Activated T-helper 2 cell treated with anti-CD3 and anti-CD28 coated beads, Interferon-gamma antibody, Interleukin-2, Interleukin-4, amounts not matched to agents 10 μg/mL and 5 μg/mL and 100 μg/mL, durations not matched to agents 14 hours and 24 hours and 36 hours (primary cell): ENCODE data around the gene PTTG2. TPM values are rescaled to one million over a fixed set of nuclear protein-coding genes. Genes with fewer than 3 reads are reported as not detected.

Source experiments
- DNase-seq: peaks from one replicate; pipeline ENCODE4 v3.0.0; 2021; ENCODE audit warnings: low spot score
- H3K27ac Mint-ChIP-seq: one replicate; pipeline ENCODE4 v1.8.0; 2021; ENCODE audit warnings: mixed read lengths
- H3K27me3 Mint-ChIP-seq: one replicate; pipeline ENCODE4 v1.8.0; 2021; ENCODE audit warnings: low read depth, mixed read lengths
- H3K36me3 Mint-ChIP-seq: one replicate; pipeline ENCODE4 v1.8.0; 2021; ENCODE audit warnings: low read depth, mixed read lengths
- H3K4me1 Mint-ChIP-seq: one replicate; pipeline ENCODE4 v1.8.0; 2021; ENCODE audit warnings: low read depth, mixed read lengths
- H3K4me3 Mint-ChIP-seq: one replicate; pipeline ENCODE4 v1.8.0; 2021; ENCODE audit warnings: low read depth, mild to moderate bottlenecking, moderate library complexity, mixed read lengths
- H3K9me3 Mint-ChIP-seq: one replicate; pipeline ENCODE4 v1.8.0; 2021; ENCODE audit warnings: mixed read lengths
- intact Hi-C: fragments of 100-400 bp; cut with micrococcal nuclease; formaldehyde crosslinking; loops from one replicate; pipeline ENCODE4 v1.15.1; 2023
- total RNA-seq: library from RNA; stranded (reverse); gene quantifications from 2 replicates; pipeline ENCODE4 v1.2.3, GENCODE V29; 2022

Gene PTTG2
- total RNA-seq, 1 donor from 2014 or later = not detected

DNA sequence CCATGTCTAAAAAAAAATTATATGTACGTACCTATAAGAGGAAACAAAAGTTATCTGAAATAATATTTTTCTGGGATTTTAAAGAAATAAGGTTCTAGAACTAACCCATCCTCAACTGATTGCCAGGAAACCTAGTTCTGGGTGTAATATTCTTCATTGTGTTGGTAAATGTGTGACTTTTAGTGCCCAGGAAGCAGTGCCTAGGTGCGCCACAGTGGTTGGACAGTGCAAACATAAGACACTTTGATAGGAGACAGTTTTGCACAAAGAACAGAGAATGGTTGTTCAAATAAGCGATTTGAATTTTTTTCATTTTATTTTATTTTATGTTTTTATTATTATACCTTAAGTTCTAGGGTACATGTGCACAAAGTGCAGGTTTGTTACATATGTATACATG, 22.0 kb upstream of the PTTG2 start:
- H3K9me3 Mint-ChIP-seq = peaks cover 20% of the 10 kb centered on the region
- H3K4me3 Mint-ChIP-seq = no peak overlapping the region
- H3K27ac Mint-ChIP-seq = no peak overlapping the region
- intact Hi-C loops = no loop called here
- no peak for DNase-seq
- peaks cover 20% of the 10 kb centered on the region for H3K36me3 Mint-ChIP-seq
- peaks cover 2% of the 10 kb centered on the region for H3K4me1 Mint-ChIP-seq
- H3K27me3 Mint-ChIP-seq = peaks cover 9% of the 10 kb centered on the region

DNA sequence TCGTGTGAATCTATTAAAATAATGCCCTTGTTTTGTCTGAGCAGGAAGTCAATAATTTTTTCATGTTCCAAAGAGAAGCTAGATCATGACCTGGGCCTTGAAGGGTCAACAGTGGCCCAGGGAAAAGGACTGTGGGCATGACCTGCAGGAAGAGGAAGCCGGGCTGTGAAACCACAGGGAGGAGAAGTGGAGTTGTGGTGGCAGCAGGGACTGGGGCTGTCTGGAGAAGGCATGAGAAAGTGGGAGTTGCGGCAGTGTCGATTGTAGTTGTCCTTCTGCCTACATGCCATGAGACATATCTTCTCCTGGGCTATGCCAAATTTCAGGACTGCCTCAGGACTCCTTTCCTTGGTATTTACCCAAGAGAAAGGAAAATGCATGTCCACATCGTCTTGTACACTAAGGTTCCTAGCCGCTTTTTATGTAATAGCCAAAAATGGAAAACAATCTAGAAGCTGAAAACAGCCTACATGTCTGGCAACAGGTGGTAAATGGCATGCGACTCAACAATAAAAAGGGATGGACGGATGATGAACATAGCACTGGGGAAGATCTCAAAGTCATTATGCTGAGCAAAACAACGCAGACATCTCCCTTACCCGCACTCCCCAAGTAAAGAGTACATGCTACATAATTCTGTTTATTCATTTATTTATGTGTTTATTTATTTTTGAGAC, 13.6 kb upstream of the PTTG2 start:
- H3K36me3 Mint-ChIP-seq = peaks cover 5% of the 10 kb centered on the region
- intact Hi-C loops = no loop called here
- peaks cover 1% of the 10 kb centered on the region for H3K27me3 Mint-ChIP-seq
- H3K4me3 Mint-ChIP-seq = no peak overlapping the region
- peaks cover 8% of the 10 kb centered on the region for H3K4me1 Mint-ChIP-seq
- peaks cover 1% of the 10 kb centered on the region for H3K9me3 Mint-ChIP-seq
- DNase-seq = no peak
- H3K27ac Mint-ChIP-seq = no peak overlapping the region

DNA sequence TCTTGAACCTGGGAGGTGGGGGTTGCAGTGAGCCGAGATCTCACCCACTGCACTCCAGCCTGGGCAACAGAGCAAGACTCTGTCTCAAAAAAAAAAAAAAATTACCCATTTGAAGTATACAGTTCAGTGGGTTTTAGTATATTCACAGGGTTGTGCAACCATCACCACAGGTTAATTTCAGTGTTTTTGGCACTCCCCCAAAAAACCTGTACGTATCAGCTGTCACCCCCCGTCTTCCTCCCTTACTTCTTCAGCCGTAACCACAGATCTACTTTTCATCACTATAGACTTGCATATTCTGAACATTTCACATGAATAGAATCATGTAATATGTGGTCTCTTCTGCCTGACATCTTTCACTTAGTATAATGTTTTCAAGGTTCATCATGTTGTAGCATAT, 11.7 kb upstream of the PTTG2 start:
- DNase-seq = no peak
- H3K27me3 Mint-ChIP-seq = no peaks in the 10 kb centered on the region
- H3K4me3 Mint-ChIP-seq = no peak overlapping the region
- H3K9me3 Mint-ChIP-seq = no peaks in the 10 kb centered on the region
- peaks cover 8% of the 10 kb centered on the region for H3K4me1 Mint-ChIP-seq
- peaks cover 14% of the 10 kb centered on the region for H3K36me3 Mint-ChIP-seq
- no peak overlapping the region for H3K27ac Mint-ChIP-seq
- intact Hi-C loops = no loop called here

DNA sequence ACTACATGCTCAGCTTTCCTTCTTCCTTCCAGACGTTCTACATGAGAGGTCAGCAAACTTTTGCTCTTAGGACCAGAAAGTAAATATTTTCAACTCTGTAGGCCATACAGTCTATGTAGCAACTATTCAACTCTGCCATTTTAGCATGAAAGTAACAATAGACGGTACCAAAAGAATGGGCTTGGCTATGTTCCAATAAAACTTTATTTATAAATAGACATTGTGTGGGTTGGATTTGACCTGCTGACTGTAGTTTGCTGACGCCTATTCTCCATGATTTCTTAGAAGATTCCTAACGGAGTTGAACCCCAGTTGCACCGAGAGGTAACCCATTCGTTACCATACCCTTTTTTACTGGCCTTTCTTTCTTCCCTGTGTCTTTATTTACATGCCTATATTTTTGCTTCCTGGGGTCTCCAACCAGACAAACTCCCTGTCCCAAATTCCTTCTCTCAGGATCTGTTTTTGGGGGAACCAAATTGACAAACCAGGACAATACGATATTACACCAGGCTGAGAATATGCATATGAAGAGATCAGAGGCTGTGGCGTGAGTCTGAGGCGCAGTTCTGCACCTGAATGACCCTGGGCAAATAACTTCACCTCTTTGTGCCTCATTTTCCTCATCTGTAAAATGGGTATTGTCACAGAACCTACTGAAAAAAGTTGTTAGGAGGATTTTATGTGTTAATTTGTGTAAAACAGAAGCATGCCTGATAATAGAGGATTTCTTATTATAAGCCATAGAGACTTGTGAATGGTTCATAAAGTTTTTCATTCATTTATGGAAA, 10.4 kb upstream of the PTTG2 start:
- H3K36me3 Mint-ChIP-seq = peaks cover 18% of the 10 kb centered on the region
- DNase-seq = no peak

DNA sequence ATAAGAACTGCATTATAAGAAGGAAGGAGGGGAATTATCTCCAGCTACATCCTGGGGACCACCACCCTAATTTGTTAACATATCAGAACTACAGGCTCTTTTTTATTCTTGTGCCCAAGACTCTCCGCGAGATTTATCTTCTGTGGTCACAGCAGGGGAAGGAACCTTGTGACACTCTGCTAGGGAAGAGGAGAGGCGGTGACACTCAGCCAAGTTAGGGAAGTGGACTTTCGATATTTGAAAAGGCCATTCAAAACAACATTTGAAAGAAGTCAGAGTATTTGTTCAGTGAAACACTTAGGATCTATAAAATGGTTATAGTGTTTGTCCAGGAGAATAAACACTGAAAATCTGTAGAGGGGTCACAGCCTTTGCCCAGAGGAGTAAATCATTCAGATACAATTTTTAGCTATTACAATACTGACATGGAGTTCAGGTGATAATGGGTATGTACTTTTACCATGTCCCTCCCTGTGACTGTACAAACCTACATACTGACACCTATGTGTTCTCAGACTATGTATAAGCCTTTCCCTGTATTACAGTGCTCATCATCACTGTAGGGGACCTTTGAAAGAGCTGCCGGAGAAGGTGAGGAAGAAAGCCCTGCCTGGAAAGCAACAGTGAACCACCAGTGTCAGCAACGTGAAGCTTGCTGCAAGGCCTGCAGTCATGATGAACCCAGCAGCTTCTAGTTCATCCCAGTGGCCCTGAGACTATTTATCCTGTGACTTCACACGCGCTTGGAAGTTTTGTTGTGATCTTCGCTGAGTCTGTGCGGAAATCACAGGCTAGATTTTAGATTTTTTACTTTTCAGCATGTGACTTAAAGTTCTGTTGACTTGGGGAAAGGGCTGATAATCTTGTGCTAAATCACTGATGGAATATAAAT, 8.5 kb upstream of the PTTG2 start:
- no peaks in the 10 kb centered on the region for H3K9me3 Mint-ChIP-seq
- intact Hi-C loops = no loop called here
- DNase-seq = no peak
- no peak overlapping the region for H3K27ac Mint-ChIP-seq
- no peak overlapping the region for H3K4me3 Mint-ChIP-seq
- H3K4me1 Mint-ChIP-seq = peaks cover 14% of the 10 kb centered on the region
- peaks cover 13% of the 10 kb centered on the region for H3K36me3 Mint-ChIP-seq
- H3K27me3 Mint-ChIP-seq = no peaks in the 10 kb centered on the region

More for the DNA sequence above, 10.4 kb upstream of the PTTG2 start:
- peaks cover 15% of the 10 kb centered on the region for H3K4me1 Mint-ChIP-seq
- no peak overlapping the region for H3K4me3 Mint-ChIP-seq
- H3K9me3 Mint-ChIP-seq = no peaks in the 10 kb centered on the region
- no peak overlapping the region for H3K27ac Mint-ChIP-seq
- no peaks in the 10 kb centered on the region for H3K27me3 Mint-ChIP-seq
- intact Hi-C loops = no loop called here

DNA sequence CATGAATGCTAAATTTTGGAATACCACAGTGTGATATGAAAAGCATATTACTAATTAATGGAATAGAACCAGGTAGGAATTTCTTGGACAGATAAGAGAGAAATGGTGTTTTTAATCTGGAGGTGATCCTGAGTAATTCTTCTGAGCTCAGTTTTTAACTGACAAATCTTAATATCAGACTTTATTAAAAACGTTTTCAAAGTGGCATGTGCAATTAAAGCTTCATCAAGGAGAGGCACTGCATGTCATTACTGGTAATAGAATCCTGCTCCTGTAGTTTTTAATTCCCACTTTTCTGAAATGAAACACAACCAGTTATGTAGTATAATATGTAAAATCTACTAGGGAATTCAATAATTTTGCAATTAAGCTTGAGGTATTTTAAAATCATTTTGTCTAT, 7.0 kb upstream of the PTTG2 start:
- intact Hi-C loops = no loop called here
- Mint-ChIP-seq H3K4me3 (no peak overlapping the region), H3K4me1 (peaks cover 14% of the 10 kb centered on the region), H3K9me3 (no peaks in the 10 kb centered on the region), H3K36me3 (peaks cover 13% of the 10 kb centered on the region), H3K27ac (no peak overlapping the region), H3K27me3 (no peaks in the 10 kb centered on the region)
- DNase-seq = no peak

DNA sequence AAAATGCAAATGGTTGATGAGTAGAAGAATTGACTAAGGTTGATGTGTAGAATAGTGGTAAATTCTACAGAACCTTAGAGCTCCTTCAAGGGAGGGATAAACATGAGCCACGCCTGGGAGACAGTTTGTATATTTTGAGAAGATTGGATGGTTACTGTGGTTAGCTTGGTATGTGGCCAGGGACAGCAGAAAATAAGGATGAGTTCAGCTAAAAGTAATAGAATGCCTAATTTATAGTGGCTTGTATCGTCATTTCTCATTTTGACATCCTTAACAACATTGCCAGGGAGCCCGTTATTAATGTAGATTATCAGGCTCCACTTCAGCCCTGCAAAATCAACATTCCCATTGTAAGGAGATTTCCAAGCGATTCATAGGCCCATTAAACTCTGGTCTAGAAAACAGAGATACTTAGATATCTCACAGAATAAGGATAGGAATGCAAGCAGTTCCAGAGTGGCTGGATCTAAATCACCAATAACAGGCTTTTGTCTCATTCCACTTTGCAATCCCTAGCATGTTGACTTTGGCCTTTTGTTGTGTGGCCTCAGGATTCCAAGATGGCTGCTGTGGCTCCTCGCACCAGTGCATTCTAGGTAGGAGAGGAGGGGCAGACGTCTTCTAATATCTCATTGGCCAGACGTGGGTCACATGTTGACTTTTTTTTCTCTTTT, 6.4 kb upstream of the PTTG2 start:
- intact Hi-C loops = loop anchor here (1.0 kb wide), 1 partner anchor 24 kb away; no protein-coding TSS in a partner anchor
- DNase-seq = no peak
- no peak overlapping the region for H3K4me3 Mint-ChIP-seq
- H3K36me3 Mint-ChIP-seq = peaks cover 13% of the 10 kb centered on the region
- H3K27ac Mint-ChIP-seq = no peak overlapping the region
- no peaks in the 10 kb centered on the region for H3K27me3 Mint-ChIP-seq
- peaks cover 12% of the 10 kb centered on the region for H3K4me1 Mint-ChIP-seq
- no peaks in the 10 kb centered on the region for H3K9me3 Mint-ChIP-seq

DNA sequence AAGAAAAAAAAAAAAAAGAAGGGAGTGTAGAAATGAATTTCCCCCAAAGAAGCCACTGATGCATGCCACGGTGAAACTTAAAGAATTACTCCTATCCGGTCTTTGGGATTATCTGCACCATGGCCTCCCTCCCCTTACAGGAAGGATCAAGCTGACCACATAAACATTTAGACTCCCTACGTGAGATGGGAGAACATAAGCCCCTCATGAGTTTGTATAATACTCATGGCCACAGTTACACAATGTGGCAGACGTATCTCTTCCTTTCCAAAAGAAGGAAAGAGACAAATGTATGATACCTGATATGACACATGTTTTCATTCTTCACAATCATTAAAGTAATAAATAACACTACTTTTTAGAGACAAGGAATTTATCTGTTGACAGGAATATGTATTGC, 3.3 kb upstream of the PTTG2 start:
- H3K27ac Mint-ChIP-seq = no peak overlapping the region
- no peak for DNase-seq
- intact Hi-C loops = no loop called here
- peaks cover 10% of the 10 kb centered on the region for H3K4me1 Mint-ChIP-seq
- no peaks in the 10 kb centered on the region for H3K27me3 Mint-ChIP-seq
- no peaks in the 10 kb centered on the region for H3K9me3 Mint-ChIP-seq
- peaks cover 13% of the 10 kb centered on the region for H3K36me3 Mint-ChIP-seq
- no peak overlapping the region for H3K4me3 Mint-ChIP-seq

DNA sequence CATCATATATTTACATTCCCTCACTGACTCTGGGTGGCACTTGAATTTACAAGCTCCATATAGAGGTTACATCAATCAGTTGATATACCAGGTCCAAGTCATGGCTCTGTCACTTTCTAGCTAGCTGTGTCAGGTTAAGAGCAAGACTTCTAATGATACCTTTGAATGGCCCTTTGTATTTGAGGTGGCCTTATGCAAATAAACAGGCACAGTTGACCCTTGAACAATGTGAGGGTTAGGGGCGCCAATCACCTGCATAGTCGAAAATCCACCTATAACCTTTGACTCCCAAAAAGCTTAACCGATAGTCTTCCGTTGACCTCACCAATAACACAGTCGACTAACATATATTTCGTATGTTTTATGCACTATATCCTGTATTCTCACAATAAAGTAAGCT, 1.3 kb upstream of the PTTG2 start:
- Mint-ChIP-seq H3K27ac (no peak overlapping the region), H3K9me3 (no peaks in the 10 kb centered on the region), H3K4me3 (no peak overlapping the region), H3K4me1 (peaks cover 13% of the 10 kb centered on the region), H3K36me3 (peaks cover 4% of the 10 kb centered on the region), H3K27me3 (no peaks in the 10 kb centered on the region)
- no peak for DNase-seq
- intact Hi-C loops = no loop called here

DNA sequence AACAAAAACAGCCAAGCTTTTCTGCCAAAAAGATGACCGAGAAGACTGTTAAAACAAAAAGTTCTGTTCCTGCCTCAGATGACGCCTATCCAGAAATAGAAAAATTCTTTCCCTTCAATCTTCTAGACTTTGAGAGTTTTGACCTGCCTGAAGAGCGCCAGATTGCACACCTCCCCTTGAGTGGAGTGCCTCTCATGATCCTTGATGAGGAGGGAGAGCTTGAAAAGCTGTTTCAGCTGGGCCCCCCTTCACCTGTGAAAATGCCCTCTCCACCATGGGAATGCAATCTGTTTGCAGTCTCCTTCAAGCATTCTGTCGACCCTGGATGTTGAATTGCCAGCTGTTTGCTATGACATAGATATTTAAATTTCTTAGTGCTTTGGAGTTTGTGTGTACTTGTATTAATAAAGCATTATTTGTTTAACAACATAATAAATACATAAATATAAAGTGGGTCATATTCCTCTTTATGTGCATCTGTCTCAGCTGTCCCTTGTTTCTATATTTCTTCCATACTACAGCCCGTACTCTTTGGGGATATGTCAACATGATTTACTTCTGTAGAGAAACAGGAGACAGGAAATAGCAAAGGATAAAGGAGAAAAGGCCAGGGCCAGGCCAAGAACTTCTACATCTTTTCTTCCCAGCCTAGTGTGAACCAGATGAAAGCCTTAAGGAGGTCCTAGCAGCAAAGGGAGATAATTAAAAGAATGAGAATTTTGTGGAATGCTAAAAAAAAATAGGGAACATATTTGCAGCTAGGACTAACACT, 667 bp downstream of the PTTG2 start:
- intact Hi-C loops = no loop called here
- Mint-ChIP-seq H3K36me3 (no peaks in the 10 kb centered on the region), H3K4me3 (no peak overlapping the region), H3K9me3 (no peaks in the 10 kb centered on the region), H3K27me3 (no peaks in the 10 kb centered on the region), H3K4me1 (peaks cover 3% of the 10 kb centered on the region), H3K27ac (no peak overlapping the region)
- no peak for DNase-seq

DNA sequence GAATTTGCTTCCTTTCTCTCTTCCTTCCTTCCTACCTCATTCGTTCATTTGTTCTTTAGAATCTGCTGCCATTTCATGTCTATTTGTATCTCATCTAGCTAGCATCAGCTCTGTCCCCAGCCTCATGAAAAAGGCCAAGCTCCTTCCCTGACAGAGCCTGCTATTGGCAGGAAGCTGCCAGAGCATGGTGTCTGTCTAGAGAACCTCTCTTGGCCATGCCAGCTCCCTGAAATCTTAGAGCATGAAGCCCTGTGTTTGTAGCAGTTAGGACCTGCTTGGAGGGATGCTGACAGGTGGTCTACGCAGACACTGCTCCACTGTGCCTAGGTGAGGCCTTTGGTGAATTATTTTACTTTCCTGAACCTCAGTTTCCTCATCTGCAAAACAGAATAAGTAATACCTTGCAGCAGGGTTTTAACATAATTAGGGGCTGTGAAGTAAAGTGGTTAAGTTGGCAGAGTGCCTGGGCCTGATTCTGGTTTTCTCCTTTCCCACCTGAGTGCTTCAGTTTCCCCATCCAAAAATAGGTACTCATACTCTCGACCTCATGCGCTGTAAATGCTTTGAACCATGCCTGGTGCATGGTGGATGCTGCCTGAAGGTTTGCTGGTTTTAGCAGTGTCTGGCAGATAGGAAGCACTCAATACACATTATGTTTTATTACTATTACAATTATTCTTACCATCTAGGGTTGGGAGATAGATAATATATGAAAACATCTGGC, 4.7 kb downstream of the PTTG2 start:
- intact Hi-C loops = no loop called here
- Mint-ChIP-seq H3K4me1 (peaks cover 6% of the 10 kb centered on the region), H3K9me3 (peaks cover 3% of the 10 kb centered on the region), H3K27me3 (no peaks in the 10 kb centered on the region), H3K27ac (no peak overlapping the region), H3K4me3 (no peak overlapping the region), H3K36me3 (no peaks in the 10 kb centered on the region)
- DNase-seq = no peak
